ENCODE measurements around the gene TFPT. TPM values are rescaled to one million over a fixed set of nuclear protein-coding genes. Genes with fewer than 3 reads are reported as not detected.

TFPT gene
- total and polyA plus RNA-seq, 2 of the 13 experiments (the other 11 are each of a cell fraction or from before 2014, with no cell fraction given), result 8.4 to 10.7 TPM

GRCh38 chr19:54124393-54124792, 8.9 kb upstream of the TFPT start (continued):
- no peak for TF ChIP-seq ZNF777 (CRISPR knock-in tag; IDR thresholded peaks at IDR 0.05)

DNA sequence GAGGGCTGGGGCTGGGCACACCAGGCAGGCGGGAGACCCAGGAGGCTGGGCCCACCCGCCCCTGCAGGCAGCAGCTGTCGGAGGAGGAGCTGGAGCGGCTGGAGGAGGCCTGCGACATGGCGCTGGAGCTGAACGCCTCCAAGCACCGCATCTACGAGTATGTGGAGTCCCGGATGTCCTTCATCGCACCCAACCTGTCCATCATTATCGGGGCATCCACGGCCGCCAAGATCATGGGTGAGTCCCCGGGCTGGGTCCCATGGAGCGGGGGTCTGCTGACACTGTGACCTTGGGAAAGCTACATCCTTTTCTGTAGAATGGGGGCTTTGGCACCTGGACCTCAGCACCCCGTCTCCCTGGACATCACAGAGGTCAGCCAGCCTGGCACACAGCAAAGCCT, 8.2 kb upstream of the TFPT start:
- DNase-seq (ENCODE audit: low spot score) (no peak), ATAC-seq (no peak), FAIRE-seq (no peak)
- TF ChIP-seq PTBP1 (IDR thresholded peaks at IDR 0.05; ENCODE audit: low read depth, low read length, poor library complexity, severe bottlenecking), result no peak
- no peak for TF ChIP-seq GABPA (IDR thresholded peaks at IDR 0.05; ENCODE audit: low read depth, low read length)
- no peak for TF ChIP-seq GABPA (CRISPR knock-in tag; IDR thresholded peaks at IDR 0.05; ENCODE audit: low read depth)
- TF ChIP-seq, protein P1, sequence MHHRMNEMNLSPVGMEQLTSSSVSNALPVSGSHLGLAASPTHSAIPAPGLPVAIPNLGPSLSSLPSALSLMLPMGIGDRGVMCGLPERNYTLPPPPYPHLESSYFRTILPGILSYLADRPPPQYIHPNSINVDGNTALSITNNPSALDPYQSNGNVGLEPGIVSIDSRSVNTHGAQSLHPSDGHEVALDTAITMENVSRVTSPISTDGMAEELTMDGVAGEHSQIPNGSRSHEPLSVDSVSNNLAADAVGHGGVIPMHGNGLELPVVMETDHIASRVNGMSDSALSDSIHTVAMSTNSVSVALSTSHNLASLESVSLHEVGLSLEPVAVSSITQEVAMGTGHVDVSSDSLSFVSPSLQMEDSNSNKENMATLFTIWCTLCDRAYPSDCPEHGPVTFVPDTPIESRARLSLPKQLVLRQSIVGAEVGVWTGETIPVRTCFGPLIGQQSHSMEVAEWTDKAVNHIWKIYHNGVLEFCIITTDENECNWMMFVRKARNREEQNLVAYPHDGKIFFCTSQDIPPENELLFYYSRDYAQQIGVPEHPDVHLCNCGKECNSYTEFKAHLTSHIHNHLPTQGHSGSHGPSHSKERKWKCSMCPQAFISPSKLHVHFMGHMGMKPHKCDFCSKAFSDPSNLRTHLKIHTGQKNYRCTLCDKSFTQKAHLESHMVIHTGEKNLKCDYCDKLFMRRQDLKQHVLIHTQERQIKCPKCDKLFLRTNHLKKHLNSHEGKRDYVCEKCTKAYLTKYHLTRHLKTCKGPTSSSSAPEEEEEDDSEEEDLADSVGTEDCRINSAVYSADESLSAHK (CRISPR knock-in tag; IDR thresholded peaks at IDR 0.05; ENCODE audit: borderline replicate concordance), result no peak
- TF ChIP-seq ZNF30 (CRISPR knock-in tag; IDR thresholded peaks at IDR 0.05), result no peak
- peaks cover 22 to 74% of the 10 kb centered on the region in 2 experiments; a peak in 4 of 5 replicates for H3K36me3 ChIP-seq (replicated peaks in 1 of 2; ENCODE audit: control insufficient read depth in 1 of 2, insufficient read depth in 2 of 2, low read length in 2 of 2)
- H4K20me1 ChIP-seq (ENCODE audit: insufficient read depth, low read length), result no peaks in the 10 kb centered on the region
- CTCF ChIA-PET (ENCODE audit: low intra/inter-chr PET ratio, low total read pairs), result no interaction called here
- no peak overlapping the region for H3K4me2 ChIP-seq (ENCODE audit: low read depth, low read length)
- H2AFZ ChIP-seq (ENCODE audit: low read length), result no peak overlapping the region
- no peak overlapping the region for H3K9ac ChIP-seq (ENCODE audit: insufficient read depth, low read depth, low read length)
- H3K27me3 ChIP-seq (ENCODE audit: control insufficient read depth in 1 of 2, insufficient read depth in 2 of 2, low read length in 2 of 2), result no peaks in the 10 kb centered on the region
- POLR2A ChIA-PET, result interaction anchor here (1.6 kb wide), 1 partner anchor 13 kb away, joined by 4 read pairs; no protein-coding TSS in a partner anchor
- no peak overlapping the region for H3K4me3 ChIP-seq (replicated peaks in 1 of 3; ENCODE audit: insufficient read depth in 1 of 3, low read depth in 2 of 3, low read length in 3 of 3)
- H3K79me2 ChIP-seq (ENCODE audit: insufficient read depth, low read length), result no peaks in the 10 kb centered on the region
- H3K9me3 ChIP-seq (ENCODE audit: low read length), result no peaks in the 10 kb centered on the region
- 94% methylated on average over 13 of the region's 17 CpGs for WGBS (ENCODE audit: low lambda C conversion rate)
- in situ Hi-C loops (cut with HindIII; ENCODE audit: extremely low pct_ligation_motif_present, low pct_unique_long_range_greater_than_20kb), result no loop called here
- no peaks in the 10 kb centered on the region for H3K4me1 ChIP-seq (ENCODE audit: insufficient read depth, low read length)
- no peak overlapping the region for H3K27ac ChIP-seq (ENCODE audit: extremely low read length, insufficient read depth, low read length)
- intact Hi-C loops (cut with micrococcal nuclease; ENCODE audit: unreplicated experiment), result no loop called here
- BruUV-seq (replicated peaks), result no TSS peak
